Measurements from ENCODE around the gene NPM3.

Gene NPM3

GRCh38 chr10:101759309-101760247 is 23.7 kb downstream of the NPM3 start:
- no peak for DNase-seq (ENCODE audit: low read depth, low spot score)

- DNase-seq (ENCODE audit: low read depth, low spot score) = no peak
These were observed 24.4 kb downstream of the NPM3 start for GRCh38 chr10:101758858-101759257.

GRCh38 chr10:101752241-101752640 is 31.0 kb downstream of the NPM3 start:
- no peak for DNase-seq (ENCODE audit: low read depth, low spot score)

GRCh38 chr10:101749047-101750016 is 33.9 kb downstream of the NPM3 start:
- DNase-seq (ENCODE audit: low read depth, low spot score) = no peak

- DNase-seq (ENCODE audit: low read depth, low spot score) = no peak
These were observed 34.8 kb downstream of the NPM3 start for GRCh38 chr10:101748496-101748895.

GRCh38 chr10:101745074-101745696 is 38.1 kb downstream of the NPM3 start:
- DNase-seq (ENCODE audit: low read depth, low spot score) = no peak

- DNase-seq (ENCODE audit: low read depth, low spot score) = no peak
These were observed 39.0 kb downstream of the NPM3 start for GRCh38 chr10:101744267-101744666.

GRCh38 chr10:101741938-101742337 is 41.3 kb downstream of the NPM3 start:
- no peak for DNase-seq (ENCODE audit: low read depth, low spot score)

- DNase-seq (ENCODE audit: low read depth, low spot score) = no peak
These were observed 46.6 kb downstream of the NPM3 start for GRCh38 chr10:101736666-101737065.

- no peak for DNase-seq (ENCODE audit: low read depth, low spot score)
These were observed 51.1 kb downstream of the NPM3 start for GRCh38 chr10:101732096-101732495.

All from activated CD4-positive, CD25-positive, alpha-beta regulatory T cell treated with anti-CD3 and anti-CD28 coated beads, Interleukin-2, amount 50 U/mL, for 16 hours (primary cell).